Endothelial cell of umbilical vein (primary cell): ENCODE results near the gene RIMBP2.

Experiments used
- CTCF ChIP-seq, 2 donors: IDR thresholded peaks; 1 replicate in 1 of 2; 2 replicates in 1 of 2; pipeline ENCODE4 v1.5.1; 2011; ENCODE audit warnings: low read length in 2 of 2, mild to moderate bottlenecking in 2 of 2, moderate library complexity in 2 of 2, control low read depth in 1 of 2, inconsistent platforms in 1 of 2, low read depth in 1 of 2; ENCODE audit not compliant: insufficient read depth in 1 of 2; ENCODE audit errors: extremely low read depth in 1 of 2
- EZH2 ChIP-seq: IDR thresholded peaks from 2 replicates; pipeline ENCODE4 v1.6.1; 2012; ENCODE audit warnings: borderline replicate concordance, low read depth, mild to moderate bottlenecking, moderate library complexity, low read length, inconsistent platforms; ENCODE audit not compliant: severe bottlenecking
- FOS ChIP-seq: IDR thresholded peaks from 2 replicates; pipeline ENCODE4 v1.6.1; 2011; ENCODE audit warnings: mild to moderate bottlenecking, low read length, moderate library complexity, borderline replicate concordance; ENCODE audit not compliant: insufficient read depth
- GATA2 ChIP-seq: IDR thresholded peaks from 2 replicates; pipeline ENCODE4 v1.7.0; 2011; ENCODE audit warnings: low read depth, mild to moderate bottlenecking, moderate library complexity, mixed read lengths, low read length; ENCODE audit not compliant: insufficient read length, insufficient read depth
- JUN ChIP-seq: IDR thresholded peaks from 2 replicates; pipeline ENCODE4 v1.6.1; 2011; ENCODE audit warnings: borderline replicate concordance, low read depth; ENCODE audit not compliant: insufficient read length, insufficient read depth
- MAX ChIP-seq: IDR thresholded peaks from 2 replicates; pipeline ENCODE4 v1.6.1; 2011; ENCODE audit not compliant: insufficient read depth, insufficient read length
- MYC ChIP-seq: IDR thresholded peaks from one replicate; pipeline ENCODE4 v1.6.1; 2011; ENCODE audit warnings: mild to moderate bottlenecking, low read depth, low read length
- POLR2A ChIP-seq: IDR thresholded peaks from 2 replicates; pipeline ENCODE4 v1.6.1; 2012; ENCODE audit warnings: low read depth, mild to moderate bottlenecking, control low read depth, low read length
- POLR2AphosphoS5 ChIP-seq: IDR thresholded peaks from 2 replicates; pipeline ENCODE4 v1.6.1; 2012; ENCODE audit warnings: low read depth, mild to moderate bottlenecking, control low read depth, low read length, moderate library complexity; ENCODE audit not compliant: insufficient read depth

- TF ChIP-seq EZH2: no peak
- no peak for TF ChIP-seq CTCF (IDR thresholded peaks at IDR 0.05; ENCODE audit: extremely low read depth in 1 of 2, insufficient read depth in 1 of 2, low read depth in 1 of 2, low read length in 2 of 2)
- TF ChIP-seq POLR2AphosphoS5: no peak
- TF ChIP-seq POLR2A: no peak
- TF ChIP-seq MYC: no peak
- TF ChIP-seq JUN: no peak
- TF ChIP-seq GATA2: no peak
- TF ChIP-seq FOS: no peak
- no peak for TF ChIP-seq MAX
These were observed 38.0 kb downstream of the RIMBP2 start for GRCh38 chr12:130677957-130678558.
